Activated CD4-positive, CD25-positive, alpha-beta regulatory T cell treated with anti-CD3 and anti-CD28 coated beads, Interleukin-2, amount 50 U/mL, for 72 hours (primary cell): ENCODE data around the gene ZNF184.
"Not testable (repeated sequence)": the region's sequence is repeated elsewhere in the genome, so short reads cannot be mapped to it uniquely, and the experiment has no call there.

Experiments used
- DNase-seq: peaks from one replicate; pipeline ENCODE4 v3.0.0; 2021

The ZNF184 gene

DNA sequence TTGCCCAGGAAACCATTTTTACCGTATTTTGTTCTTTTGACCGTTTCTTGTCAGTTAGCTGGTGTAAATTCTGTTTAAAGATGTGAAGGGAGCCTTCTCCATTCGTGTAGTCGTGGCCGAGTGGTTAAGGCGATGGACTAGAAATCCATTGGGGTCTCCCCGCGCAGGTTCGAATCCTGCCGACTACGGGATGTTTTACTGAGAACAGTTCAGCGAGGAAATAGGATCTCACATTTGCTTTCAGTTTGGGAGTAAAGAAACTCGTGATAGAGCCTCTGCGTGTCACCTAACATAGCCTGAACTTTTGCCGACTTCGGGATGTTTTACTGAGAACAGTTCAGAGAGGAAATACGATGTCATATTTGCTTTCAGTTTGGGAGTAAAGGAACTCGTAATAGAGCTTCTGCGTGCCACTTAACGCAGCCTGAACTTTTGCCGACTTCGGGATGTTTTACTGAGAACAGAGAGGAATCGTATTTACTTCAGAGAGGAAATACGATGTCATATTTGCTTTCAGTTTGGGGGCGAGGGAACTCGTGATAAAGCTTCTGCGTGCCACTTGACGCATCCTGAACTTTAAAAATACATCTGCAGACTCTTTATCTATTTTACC is 5.9 kb upstream of the ZNF184 start:
- peak; percentile 83 for DNase-seq

DNA sequence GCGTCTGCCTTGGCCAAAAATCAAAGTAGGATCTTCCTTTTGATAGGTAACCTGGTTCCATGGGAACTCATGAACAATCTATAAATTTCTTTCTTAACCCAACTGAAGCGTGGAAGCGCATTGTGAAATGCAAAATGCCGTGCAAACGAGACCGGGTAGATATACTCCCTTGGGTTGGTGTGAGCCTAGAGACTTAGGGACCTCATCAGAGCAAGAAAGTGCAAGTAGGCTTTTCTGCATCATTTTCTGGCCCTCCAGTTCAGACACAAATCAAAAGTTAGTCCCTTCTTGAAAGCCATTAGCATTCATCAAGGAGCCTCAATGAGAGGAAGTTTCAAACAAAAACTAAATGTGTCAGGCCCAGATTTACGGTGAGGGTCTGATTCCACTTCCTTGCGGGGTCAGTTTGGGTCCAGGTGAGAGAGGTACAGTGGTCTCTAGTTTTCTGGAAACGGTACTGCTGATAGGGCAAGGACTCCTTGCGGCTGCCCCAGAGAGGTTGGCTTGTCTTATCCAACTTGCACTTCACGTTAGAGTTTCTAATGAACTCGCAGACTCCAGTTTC is 5.3 kb upstream of the ZNF184 start:
- DNase-seq, result no peak

DNA sequence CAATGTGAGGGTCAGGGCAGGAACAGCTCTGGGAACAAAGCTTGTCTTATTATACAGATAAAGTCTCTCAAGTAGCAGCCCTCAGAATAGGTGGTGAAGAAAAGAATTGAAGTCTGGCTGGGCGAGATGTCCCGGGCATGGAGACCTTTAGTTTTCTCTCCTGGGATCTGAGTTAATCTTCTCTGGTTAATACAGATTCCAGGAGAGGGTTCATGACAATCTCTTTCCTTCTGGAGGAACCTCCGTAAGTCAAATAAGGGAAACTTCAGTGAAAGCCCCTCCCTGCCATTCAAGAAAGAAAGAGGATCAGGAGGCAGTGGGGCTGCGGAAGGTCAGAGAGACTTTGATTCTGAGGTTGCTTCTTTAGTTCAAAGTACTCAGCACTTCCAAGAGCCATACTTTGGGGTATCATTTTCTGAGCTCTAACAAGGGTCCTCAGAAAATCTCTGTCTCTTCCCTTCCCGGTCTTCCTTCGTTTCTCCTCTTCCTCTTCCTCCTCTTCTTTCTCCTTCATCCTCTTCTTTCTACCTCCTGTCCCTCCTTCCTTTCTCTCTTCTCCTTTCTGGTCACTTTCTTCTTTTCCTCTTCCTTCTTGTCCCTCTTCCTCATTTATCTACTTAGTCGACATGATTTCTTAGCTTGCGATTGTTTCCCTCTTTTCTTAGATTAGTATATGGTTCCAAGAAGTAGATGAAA is 4.6 kb upstream of the ZNF184 start:
- DNase-seq, result no peak

DNA sequence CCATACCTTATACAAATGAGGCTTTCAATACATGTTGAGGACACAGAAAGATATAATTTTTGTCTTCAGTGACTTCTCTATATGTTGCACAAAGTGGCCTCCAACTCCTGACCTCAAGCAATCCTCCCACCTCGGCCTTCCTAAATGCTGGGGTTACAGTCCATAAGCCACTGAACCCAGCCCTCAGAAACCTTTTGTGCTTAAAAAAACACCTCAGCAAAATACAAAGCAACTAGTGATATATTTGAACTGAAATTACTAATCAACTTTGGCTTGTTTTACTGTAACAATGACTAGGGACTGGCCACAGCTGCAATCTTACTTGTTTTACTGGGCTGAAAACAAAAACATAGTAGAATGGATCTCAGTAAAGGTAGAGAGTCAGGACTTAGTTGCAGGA is 3.2 kb upstream of the ZNF184 start:
- DNase-seq, result no peak

DNA sequence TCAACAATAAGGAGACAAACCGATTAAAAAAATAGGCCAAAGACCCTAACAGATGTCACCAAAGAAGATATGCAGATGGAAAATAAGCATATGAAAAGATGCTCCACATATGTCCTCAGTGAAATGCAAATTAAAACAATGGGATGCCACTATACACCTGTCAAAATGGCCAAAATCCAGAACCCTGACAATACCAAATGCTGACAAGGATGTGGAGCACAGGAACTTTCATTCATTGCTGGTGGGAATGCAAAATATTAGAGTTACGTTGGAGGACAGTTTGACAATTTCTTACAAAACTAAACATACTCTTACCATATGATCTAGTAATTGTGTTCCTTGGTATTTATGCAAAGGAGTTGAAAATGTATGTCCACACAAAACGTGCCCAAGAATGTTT is 1.8 kb upstream of the ZNF184 start:
- no peak for DNase-seq

DNA sequence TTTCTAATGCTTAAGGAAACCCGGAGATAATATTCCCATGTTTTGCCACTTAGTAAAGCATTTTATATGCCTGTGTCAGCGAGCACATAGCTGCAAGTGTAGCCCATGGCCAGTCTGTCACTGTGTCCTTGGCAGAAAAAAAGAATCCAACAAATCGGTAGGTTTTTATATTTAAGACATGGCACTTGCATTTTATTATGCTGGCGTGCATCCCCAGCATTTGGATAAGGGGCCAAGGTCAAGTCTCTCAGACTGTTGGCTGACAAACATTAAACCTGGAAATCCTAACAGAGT is 1.2 kb upstream of the ZNF184 start:
- no peak for DNase-seq

DNA sequence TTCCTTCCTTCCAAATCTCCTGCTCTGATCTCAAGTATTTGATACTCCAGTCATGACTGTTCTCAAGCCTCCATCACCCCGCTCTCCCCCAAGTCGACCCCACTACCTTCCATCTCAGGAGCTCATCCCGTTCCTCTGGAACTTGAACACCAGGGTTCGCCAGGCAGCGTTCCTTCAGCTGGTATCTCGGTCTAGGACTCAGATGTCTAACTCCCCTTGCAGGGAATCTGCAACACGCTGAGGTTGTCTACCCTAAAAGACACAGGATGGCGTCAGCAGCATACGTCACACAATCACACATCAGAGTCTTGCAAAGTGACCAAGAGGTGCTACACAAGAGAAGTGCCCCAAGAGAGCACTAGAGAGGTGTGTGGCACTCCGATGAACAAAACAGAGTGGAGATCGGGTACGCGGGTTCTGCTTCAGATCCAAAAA is 706 bp downstream of the ZNF184 start:
- no peak for DNase-seq

DNA sequence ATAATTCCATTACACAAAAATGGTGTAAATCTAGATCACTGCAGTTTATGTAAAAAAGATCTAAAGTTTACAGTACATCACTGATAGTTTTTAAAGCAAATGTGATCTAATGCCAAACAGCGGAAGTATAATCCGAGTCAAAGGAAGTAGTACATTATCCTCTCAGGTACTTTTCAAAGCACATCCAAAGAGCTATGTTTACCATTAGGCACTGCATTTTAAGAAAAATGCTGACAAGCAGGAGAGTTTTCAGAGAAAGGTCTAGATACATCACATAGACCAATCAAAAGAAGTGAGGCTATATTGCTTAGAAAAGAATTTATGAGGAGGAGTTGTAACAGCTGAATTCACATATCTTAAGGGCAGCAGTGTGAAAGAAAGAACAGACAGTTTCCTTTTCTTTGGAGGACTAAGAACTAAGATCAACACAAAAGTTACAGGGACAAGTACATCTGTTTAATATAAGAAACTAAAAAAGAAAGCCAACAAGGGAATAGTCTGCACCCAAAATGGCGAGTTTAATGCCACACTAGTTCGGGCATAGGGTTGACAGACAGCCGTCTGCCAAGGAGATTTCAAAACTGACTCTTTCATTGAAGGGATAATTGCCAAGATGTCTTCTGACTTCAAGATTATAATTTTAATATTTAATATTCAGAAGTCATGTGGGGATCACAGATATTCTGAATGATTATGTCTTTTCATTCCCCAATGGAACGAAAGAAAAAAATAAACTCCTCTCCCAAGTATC is 1.4 kb downstream of the ZNF184 start:
- no peak for DNase-seq

DNA sequence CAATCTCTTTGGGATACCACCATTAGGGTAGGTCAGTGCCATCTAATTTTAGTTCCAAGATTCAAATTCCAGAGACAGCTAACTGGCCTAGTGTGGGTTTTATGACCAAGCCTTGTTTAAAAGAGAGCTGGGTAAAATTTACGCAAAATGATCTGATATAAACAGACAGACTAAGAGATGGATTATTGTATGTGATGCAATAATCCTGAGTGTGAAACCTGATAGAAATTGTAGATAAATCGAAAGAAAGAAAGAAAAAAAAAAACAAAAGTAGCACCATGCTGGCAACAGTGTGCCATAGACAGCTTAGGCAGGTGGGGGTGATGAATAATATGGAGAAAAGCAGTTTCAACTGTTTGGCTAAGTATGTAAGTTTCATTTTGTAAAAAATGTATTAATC is 2.9 kb downstream of the ZNF184 start:
- DNase-seq, result no peak

DNA sequence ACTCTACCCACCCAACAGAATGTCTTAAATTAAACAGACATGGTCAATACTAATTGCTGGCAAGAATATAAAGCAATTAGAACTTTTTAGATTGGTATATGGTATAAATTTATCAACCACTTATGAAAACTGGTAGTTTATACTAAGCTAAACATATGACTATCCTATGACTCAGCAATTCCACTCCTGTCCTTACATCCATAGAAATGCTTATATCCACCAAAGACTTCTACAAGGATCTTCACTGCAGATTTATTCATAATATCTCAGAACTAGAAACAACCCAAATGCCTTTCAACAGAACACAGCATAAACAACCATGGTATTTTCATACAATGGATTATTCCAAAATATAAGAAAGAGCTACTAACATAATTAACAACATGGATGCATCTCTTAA is 4.6 kb downstream of the ZNF184 start:
- no peak for DNase-seq

DNA sequence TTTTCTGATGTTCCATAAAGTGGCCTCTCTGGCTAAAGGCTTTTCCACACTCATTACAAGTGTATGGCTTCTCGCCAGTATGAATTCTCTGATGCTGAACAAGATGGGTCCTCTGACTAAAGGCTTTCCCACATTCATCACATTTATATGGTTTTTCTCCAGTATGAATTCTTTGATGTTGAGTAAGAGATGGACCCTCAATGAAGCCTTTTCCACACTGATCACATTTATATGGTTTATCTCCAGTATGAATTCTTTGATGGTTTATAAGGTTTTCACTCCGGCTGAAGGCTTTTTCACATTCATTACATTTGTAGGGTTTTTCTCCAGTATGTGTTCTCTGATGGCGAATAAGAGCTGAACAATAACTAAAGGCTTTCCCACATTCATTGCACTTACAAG is 20.4 kb downstream of the ZNF184 start:
- no peak for DNase-seq

DNA sequence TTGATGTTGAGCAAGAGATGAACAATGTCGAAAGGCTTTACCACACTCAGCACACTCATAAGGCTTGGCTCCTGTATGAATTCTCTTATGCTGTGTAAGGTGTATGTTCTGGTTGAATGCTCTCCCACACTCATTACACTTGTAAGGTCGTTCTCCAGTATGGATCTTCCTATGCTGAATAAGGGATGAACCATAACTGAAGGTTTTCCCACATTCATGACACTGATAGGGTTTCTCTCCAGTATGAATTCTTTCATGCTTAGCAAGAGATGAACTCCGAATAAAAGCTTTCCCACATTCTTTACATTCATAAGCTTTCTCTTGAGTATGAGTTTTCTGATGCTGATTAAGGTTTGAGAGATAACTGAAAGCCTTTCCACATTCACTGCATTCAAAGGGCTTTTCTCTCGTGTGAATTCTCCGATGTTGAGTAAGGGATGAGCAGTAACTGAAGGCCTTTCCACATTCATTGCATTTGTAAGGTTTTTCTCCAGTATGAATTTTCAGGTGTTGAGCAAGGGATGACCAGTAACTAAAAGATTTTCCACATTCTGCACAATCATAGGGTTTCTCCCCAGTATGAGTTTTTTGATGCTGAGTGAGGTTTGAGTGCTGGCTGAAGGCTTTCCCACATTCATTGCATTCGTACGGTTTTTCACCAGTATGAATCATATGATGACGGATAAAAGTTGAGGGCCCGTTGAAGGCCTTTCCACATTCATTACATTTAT is 21.1 kb downstream of the ZNF184 start:
- no peak for DNase-seq

DNA sequence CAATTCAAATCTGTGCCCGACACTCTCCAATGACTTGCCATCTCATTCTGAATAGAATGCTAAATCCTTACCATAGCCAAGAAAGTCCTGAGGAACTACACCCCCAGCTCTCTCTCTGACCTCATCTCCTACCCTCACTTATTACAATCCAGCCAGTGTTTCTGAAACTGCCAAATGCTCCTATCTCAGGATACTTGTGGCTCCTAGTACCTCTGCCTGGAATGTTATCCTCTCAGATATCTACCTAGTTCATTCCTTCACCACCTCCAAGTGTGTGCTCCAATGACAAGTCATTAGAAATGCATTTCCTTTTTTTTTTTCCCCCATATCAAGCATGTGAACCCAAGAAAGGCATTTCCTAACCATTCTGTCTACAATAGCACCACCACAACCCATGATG is 24.4 kb downstream of the ZNF184 start:
- no peak for DNase-seq

DNA sequence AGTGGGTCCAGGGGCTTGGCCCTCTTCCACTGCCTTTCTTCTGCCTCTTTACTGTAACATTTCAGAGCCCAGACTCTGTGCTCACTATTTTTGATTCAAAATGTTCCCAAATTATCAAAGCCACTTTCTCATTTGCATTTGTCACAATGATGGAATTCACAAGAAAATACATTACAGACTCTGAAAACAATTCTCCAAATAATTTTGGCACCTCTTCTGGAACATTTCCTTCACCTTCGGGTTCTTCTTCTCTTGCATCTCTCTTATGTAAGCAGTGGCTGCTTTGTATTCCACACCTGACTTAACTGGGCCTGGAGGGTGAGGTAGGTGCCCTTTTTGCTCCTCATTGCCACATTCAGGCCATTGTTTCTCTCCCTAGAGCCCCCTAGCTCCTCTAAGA is 30.0 kb downstream of the ZNF184 start:
- DNase-seq, result no peak

DNA sequence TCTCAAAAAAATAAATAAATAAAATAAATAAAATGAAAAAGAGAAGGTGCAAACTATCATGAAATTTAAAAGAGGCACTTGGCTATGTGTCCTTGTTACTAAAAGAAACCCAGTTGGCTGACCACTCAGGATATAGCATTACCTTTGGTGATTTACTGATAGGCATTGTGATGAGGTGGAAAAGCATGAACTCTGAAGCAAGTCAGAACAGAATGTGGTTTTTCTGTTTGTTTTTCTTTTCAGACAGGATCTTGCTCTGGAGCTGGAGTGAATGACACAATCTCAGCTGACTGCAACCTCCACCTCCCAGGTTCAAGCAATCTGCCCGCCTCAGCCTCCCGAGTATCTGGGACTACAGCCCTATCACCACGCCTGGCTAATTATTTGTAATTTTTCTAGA is 31.9 kb downstream of the ZNF184 start:
- DNase-seq, result no peak

DNA sequence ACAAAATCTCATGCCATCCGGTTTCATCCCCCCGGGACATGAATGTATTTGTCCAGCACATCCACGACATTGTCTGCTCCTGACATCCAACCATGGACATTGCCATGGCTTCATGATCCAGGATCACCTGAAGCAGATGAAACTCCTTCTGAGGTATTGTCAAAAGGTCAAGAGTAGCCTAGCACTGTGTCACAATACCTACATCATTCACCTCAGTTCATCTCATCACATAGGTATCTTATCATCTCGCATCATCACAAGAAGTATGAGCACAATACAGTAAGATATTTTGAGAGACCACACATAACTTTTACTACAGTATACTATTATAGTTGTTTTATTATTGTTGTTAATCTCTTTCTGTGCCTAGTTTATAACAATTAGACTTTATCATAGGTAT is 33.5 kb downstream of the ZNF184 start:
- DNase-seq, result no peak

DNA sequence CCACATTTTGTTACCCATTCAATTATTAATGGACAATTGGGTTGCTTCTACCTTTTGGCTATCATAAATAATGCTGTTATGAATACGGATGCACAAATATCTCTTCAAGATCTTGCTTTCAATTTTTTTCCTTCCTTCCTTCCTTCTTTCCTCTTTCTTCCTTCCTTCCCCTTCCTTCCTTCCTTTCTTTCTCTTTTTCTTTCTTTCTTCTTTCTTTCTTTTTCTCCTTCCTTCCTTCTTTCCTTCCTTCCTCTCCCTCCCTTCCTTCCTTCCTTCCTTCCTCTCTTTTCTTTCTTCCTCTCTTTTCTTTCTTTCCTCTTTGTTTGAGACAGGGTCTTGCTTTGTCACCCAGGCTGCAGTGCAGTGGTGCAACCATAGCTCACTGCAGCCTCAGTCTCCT is 39.2 kb downstream of the ZNF184 start:
- no peak for DNase-seq

DNA sequence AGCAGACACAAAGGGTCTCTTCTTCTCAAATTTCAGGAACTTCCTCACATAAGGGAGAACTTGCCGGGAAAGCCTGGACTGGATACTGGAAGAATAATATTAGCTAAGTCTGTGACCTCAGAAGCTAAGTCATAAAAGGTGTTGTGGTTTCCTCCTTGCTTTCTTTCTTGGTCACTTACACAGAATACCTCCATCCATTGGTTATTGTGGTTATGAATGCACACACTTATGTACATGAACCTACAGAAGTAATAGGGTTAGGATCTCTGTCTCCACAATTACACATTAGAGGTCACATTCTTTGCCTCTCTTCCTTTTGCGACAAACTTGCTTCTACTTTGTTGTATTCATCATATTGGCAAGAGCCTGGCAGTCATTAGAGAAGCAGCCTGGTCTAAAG is 43.9 kb downstream of the ZNF184 start:
- no peak for DNase-seq

DNA sequence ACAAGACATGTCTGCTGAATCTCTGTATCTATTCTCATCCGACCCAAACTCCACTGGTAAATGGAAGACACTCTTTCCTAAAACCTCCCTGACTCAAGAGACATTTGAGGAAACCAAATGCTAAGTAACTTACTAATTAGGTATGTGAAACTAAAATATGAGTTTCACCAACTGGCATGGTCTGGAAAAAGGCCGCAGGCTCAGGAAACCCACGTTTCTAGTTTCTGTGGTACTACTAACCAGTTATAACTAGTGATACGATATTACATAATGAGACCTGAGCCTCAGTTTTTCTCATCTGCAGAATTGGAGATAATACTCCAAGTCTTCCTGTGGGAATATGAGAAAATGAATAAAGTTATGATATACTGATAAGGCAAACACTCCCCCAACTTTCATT is 44.4 kb downstream of the ZNF184 start:
- no peak for DNase-seq

DNA sequence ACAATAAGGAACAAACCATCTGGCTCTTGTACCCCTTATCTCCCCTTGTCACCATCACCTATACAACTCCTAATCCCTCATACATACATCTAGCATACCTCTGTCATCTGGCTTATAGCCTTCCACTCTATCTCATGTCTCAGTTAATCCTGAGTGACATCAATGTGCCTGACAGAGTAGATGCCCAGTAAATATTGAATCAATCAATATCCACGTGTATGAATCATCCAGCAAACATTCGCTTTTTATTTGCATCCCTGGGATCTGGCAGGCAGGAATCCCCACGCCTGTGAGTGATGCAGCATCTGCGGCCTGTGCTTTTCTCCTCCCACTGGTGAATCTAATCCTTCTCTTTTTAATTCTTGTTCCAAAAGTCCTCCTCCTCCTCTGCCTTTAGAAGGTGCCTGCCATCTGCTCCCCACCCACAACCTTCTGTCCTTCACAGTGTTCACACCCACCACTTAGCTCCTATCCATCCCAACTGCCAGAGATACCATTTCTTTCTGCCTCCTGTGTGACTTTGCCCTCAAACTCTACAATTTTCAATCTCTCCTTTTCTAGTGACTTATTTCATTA is 46.8 kb downstream of the ZNF184 start:
- no peak for DNase-seq

DNA sequence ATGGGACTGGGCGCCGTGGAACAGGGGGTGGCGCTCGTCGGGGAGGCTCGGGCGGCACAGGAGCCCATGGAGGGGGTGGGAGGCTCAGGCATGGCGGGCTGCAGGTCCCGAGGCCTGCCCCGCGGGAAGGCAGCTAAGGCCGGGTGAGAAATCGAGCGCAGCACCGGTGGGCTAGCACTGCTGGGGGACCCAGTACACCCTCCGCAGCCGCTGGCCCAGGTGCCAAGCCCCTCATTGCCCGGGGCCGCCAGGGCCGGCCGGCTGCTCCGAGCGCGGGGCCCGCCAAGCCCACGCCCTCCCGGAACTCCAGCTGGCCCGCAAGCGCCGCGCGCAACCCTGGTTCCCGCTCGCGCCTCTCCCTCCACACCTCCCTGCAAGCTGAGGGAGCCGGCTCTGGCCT is 48.1 kb downstream of the ZNF184 start:
- DNase-seq, result not testable (repeated sequence)

DNA sequence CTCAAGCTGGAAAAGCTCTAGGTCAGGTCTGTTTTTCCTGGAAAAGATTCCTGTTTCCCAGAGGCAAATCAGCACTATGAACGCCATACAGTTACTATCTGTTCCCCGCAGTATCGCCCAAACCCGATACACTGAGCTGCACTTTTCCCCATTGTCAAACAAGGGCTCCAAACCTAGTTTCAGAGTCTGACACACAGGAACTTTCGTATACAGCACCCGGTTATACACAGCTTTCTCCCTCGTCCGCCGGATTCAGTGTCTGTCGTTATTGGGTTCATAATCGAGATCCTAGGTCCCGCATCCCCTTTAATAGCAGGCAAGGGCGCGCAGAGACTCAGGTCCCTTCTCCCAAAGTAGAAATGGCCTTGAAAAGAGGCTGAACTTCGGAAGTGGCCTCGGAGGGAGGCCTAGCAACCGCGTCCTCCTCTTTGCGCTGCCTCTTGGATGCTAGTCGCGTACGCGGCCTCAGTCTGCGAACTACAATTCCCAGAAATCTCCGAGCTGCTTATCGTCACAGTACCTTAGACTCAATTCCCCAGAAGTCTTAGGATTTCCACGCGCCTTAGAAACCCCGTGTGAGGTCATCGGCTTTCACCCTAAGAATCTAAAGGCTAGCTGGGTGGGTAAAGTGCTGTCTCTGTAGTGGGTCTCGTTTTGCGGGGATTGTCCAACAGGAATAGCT is 50.1 kb downstream of the ZNF184 start:
- no peak for DNase-seq

DNA sequence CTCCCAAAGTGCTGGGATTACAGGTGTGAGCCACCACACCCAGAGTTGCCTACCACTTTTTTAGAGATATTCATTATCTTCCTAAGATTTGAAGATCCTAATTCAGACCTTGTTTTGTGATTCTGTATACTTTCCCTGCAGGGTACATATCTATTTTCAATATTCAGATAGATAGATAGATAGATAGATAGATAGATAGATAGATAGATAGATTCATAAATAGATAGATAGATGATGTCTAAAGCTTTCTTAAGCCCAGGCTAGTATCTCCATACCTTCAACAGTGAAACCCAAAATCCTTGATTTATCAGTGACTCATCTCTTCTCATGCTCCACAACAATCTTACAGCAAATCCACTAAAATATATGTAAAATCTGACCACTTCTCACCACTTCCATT is 53.5 kb downstream of the ZNF184 start:
- DNase-seq, result no peak
